Motor neuron (in vitro differentiated cells): ENCODE measurements around the gene KSR2. TPM values are rescaled to one million over a fixed set of nuclear protein-coding genes. Genes with fewer than 3 reads are reported as not detected.
"Not testable (repeated sequence)": the region's sequence is repeated elsewhere in the genome, so short reads cannot be mapped to it uniquely, and the experiment has no call there.

ENCODE experiments used
- ATAC-seq, 8 experiments: fragments of 200-7000 bp; cut with Tn5 transposase; replicated peaks in 6 of 8; 2 replicates each; pipeline ENCODE4 v1.8.0; 2021; ENCODE audit warnings: mild to moderate bottlenecking in 8 of 8, moderate library complexity in 8 of 8
- H3K27ac ChIP-seq, 2 donors: fragments of 250-450 bp; sonication (Bioruptor Pico); 2 replicates each; pipeline ENCODE4 v1.9.0; 2021; ENCODE audit warnings: antibody characterized with exemption in 2 of 2, mild to moderate bottlenecking in 2 of 2, moderate library complexity in 1 of 2
- H3K4me1 ChIP-seq, 2 donors: fragments of 250-450 bp; sonication (Bioruptor Pico); replicated peaks in 1 of 2; 2 replicates each; pipeline ENCODE4 v1.6.1; 2021; ENCODE audit warnings: antibody characterized with exemption in 2 of 2, mild to moderate bottlenecking in 2 of 2, moderate library complexity in 1 of 2
- H3K4me3 ChIP-seq, 5 donors: fragments of 250-450 bp; sonication (Bioruptor Pico); 2 replicates each; pipeline ENCODE4 v1.9.0; 2021; ENCODE audit warnings: antibody characterized with exemption in 5 of 5, mild to moderate bottlenecking in 5 of 5, moderate library complexity in 4 of 5
- WGBS, 10 experiments: fragments of 450-650 bp; shearing (Covaris generic); methylation state at CpG; one replicate each; pipeline ENCODE4 v1.0.0; 2022; 5-methylcytosine and 5-hydroxymethylcytosine counted together
- in situ Hi-C, 9 experiments: fragments of 400-800 bp; cut with MboI; loops; one replicate each; pipeline ENCODE4 v1.15.0; 2021; ENCODE audit warnings: low sequenced_read_pairs in 9 of 9, low pct_unique_long_range_greater_than_20kb in 2 of 9; ENCODE audit not compliant: unreplicated experiment in 9 of 9
- total RNA-seq, 8 experiments: library from RNA; unstranded; fragments of 300-600 nt; gene quantifications; 2 replicates each; pipeline versions ENCODE4 v1.2.3 to v1.2.4, GENCODE V29; 2022

KSR2 gene
- total RNA-seq, 8 experiments from 2014 or later = 0.09 to 2.3 (median 1.0) TPM

- ATAC-seq = no peak
- no peak overlapping the region for H3K4me3 ChIP-seq
- H3K27ac ChIP-seq = no peak overlapping the region
- 2 to 83% (median 36%) methylated on average over 2 to 6 of the region's 7 CpGs; no CpG with 5 or more reads in 1 of the 10 experiments for WGBS, 10 experiments
- in situ Hi-C loops = no loop called here
- no peaks in the 10 kb centered on the region for H3K4me1 ChIP-seq
Observed at GRCh38 chr12:117789195-117789912, 179.4 kb downstream of the KSR2 start.

DNA sequence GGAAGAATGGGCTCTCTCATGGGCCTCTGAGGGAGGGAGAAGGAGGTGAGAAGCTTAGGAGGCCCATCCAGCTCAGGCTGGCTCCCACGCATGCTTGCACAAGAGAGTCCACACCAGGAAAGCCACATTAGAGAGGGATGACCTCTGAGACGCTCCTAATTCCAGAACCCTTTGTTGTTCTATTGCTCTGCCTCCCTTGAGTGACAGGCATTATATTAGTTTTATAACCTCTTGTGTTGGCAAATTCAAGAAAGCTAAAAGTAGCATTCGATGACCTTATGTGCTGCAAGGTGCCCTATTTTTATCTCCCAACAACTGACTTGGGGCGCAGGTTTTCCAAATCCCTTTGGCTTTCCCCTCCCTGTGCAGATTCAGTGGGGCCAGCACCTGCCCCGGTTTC is 190.1 kb downstream of the KSR2 start:
- Histone ChIP-seq H3K27ac (no peak overlapping the region), H3K4me3 (no peak overlapping the region), H3K4me1 (no peaks in the 10 kb centered on the region)
- 9 to 100% (median 72%) methylated on average over 2 to 4 of the region's 5 CpGs; no CpG with 5 or more reads in 2 of the 10 experiments for WGBS, 10 experiments
- in situ Hi-C loops = no loop called here
- no peak for ATAC-seq

DNA sequence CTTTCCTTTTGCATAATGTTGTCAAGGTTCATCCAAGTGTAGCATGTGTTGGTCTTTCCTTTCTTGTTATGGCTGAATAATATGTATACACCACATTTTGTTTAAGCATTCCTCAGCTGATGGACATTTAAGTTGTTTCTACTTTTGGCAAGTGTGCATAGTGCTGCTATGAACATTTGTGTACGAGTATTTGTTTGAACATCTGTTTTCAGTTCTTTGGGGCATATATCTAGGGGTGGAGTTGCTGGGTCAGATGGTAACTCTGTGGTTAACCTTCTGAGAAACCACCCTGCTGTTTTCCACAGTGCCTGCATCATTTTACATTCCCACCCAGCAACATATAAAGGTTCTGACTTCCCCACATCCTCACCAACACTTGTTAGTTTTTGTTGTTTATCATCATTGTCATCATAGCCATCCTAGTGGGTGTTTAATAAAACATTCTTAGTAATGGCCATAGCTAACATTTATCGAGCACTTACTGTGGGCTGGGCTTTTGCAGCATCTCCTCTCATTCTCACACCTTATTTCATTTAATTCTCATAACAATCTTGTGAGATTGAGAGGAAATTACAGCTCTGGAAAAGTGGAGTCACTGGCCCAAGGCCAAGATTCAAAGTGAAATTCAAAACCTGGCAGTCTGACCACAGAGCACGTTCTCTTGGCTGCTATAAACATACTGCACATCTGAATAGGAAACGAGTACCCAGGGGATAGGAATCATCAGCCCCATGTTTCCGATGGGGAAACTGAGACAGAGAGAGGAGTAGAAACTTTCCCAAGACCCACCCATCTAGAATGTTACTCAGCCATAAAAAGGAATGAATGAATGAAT is 193.6 kb downstream of the KSR2 start:
- Histone ChIP-seq H3K27ac (no peak overlapping the region), H3K4me3 (no peak overlapping the region), H3K4me1 (no peaks in the 10 kb centered on the region)
- WGBS, 10 experiments = 3 to 83% (median 45%) methylated on average over 1 to 5 of the region's 5 CpGs
- ATAC-seq = peak in 3 of 8 experiments; percentile 88 to 97 (median 92)
- in situ Hi-C loops = no loop called here

- no peak for ATAC-seq
- Histone ChIP-seq H3K27ac (no peak overlapping the region), H3K4me3 (no peak overlapping the region), H3K4me1 (no peaks in the 10 kb centered on the region)
- in situ Hi-C loops = no loop called here
- 0 to 100% (median 47%) methylated on average over 1 to 2 of the region's 3 CpGs; no CpG with 5 or more reads in 2 of the 10 experiments for WGBS, 10 experiments
Observed at GRCh38 chr12:117768860-117769259, 199.9 kb downstream of the KSR2 start.

DNA sequence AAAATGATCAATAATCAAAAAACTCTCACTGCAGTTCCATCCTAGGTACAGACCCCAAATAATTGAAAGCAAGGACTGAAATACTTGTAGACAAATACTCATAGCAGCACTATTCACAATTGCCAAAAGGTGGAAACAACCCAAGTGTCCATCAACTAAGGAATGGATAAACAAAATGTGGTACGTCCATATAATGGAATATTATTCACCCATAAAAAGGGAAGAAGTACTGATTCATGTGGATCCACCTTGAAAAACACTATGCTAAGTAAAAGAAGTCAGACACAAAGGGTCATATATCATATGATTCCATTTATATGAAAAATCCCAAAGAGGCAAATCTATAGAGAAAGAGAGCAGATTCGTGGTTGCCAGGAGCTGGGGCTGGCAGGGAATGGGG is 202.8 kb downstream of the KSR2 start:
- H3K4me3 ChIP-seq = no peak overlapping the region
- 24 to 100% (median 82%) methylated on average over 1 to 2 of the region's 2 CpGs; no CpG with 5 or more reads in 1 of the 10 experiments for WGBS, 10 experiments
- no peaks in the 10 kb centered on the region for H3K4me1 ChIP-seq
- no peak for ATAC-seq
- no peak overlapping the region for H3K27ac ChIP-seq
- in situ Hi-C loops = no loop called here

DNA sequence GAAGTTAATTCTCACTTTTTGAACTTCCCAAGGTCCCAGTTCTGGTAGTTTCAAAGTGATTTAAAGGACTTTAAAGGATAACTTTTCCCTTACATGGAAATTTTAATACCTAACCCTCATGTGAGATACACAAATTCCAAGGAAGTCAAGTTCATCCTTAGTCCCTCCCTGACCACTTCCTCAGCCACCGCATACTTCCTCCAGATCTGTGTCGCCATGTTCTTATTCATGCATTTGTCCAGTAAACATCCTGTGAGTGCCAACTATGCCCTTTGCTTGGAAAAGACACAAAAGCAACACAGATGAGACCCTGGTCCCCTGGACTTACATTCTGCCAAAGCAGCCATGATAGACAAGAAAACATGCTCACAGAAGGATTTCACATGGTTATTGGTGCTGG is 206.6 kb downstream of the KSR2 start:
- in situ Hi-C loops = no loop called here
- Histone ChIP-seq H3K27ac (no peak overlapping the region), H3K4me1 (no peaks in the 10 kb centered on the region), H3K4me3 (no peak overlapping the region)
- no peak for ATAC-seq
- WGBS, 10 experiments = 50 to 100% (median 94%) methylated on average over 2 of the region's 2 CpGs; no CpG with 5 or more reads in 4 of the 10 experiments

DNA sequence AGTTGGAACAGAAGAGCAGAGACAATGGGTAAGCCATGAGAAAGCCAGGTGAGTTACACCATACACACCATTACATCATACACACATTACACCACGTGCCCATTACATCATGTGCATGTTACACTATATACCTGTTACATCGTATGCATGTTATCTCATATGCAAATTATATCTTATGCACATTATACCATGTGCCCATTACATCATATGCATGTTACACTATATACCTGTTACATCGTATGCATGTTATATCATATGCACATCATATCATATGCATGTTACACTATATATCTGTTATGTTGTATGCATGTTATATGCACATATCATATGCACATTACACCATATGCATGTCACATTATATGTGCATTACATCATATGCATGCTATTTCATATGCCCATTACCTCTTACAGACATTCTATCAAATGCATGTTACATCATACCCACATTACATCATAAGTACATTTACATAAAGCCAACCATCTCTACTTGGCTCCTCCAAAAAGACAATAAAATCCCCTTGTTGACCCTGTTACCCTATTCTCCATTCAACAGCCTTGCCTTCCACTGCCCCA is 207.2 kb downstream of the KSR2 start:
- WGBS, 10 experiments = 30 to 81% (median 78%) methylated on average over 1 to 3 of the region's 3 CpGs; no CpG with 5 or more reads in 5 of the 10 experiments
- Histone ChIP-seq H3K4me3 (no peak overlapping the region), H3K4me1 (no peaks in the 10 kb centered on the region), H3K27ac (no peak overlapping the region)
- in situ Hi-C loops = no loop called here
- no peak for ATAC-seq

DNA sequence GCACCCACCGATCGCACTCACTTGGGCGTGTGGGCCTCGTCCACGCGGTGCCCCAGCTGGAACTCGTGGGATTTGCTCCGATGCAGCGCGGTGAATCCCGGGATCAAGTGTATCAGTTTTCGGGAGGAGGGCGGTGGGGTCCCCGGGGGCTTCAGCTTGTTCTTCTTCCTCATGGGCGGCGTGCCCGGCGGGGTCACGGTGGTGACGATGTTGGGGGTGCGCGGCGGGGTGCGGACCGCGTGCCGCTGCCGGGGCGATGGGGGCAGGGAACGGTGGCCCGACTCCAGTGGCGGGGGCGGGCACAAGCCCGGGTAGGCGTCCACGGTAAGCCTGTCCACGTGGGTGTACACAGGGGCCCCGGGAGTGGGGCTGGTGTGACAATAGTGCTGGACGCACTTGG is 207.8 kb downstream of the KSR2 start:
- WGBS, 10 experiments = 91 to 93% methylated on average over 3 to 7 of the region's 39 CpGs; no CpG with 5 or more reads in 8 of the 10 experiments

DNA sequence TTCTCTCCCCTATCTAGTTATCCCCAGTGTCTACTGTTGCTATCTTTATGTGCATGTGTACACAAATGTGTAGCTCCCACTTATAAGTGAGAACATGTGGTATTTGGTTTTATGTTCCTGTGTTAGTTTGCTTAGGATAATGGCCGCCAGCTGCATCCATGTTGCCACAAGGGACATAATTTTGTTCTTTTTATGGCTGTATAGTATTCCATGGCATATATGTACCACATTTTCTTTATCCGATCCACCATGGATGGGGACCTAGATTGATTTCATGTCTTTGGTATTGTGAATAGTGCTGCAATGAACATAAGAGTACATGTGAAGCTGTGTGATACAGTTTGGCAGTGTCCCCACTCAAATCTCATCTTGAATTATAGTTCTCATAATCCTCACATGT is 218.1 kb downstream of the KSR2 start:
- Histone ChIP-seq H3K27ac (no peak overlapping the region), H3K4me1 (no peaks in the 10 kb centered on the region), H3K4me3 (no peak overlapping the region)
- WGBS, 10 experiments = 61 to 100% (median 100%) methylated on average over 1 to 2 of the region's 2 CpGs
- in situ Hi-C loops = no loop called here
- no peak for ATAC-seq

More for the DNA sequence above, 207.8 kb downstream of the KSR2 start:
- Histone ChIP-seq H3K4me3 (no peak overlapping the region), H3K4me1 (no peaks in the 10 kb centered on the region), H3K27ac (no peak overlapping the region)
- in situ Hi-C loops = no loop called here
- no peak for ATAC-seq

- WGBS, 10 experiments = 0 to 93% (median 76%) methylated on average over 1 to 3 of the region's 3 CpGs; no CpG with 5 or more reads in 2 of the 10 experiments
- in situ Hi-C loops = no loop called here
Observed at GRCh38 chr12:117749431-117749830, 219.4 kb downstream of the KSR2 start.

DNA sequence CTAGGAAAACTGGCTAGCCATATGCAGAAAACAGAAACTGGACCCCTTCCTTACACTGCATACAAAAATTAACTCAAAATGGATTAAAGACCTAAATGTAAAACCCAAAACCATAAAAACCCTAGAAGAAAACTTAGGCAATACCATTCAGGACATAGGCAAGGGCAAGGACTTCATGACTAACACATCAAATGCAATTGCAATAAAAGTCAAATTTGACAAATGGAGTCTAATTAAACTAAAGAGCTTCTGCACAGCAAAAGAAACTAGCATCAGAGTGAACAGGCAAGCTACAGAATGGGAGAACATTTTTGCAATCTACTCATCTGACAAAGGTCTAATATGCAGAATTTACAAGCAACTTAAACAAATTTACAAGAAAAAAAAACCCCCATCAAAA is 222.4 kb downstream of the KSR2 start:
- H3K4me3 ChIP-seq, ATAC-seq, H3K27ac ChIP-seq, H3K4me1 ChIP-seq, in situ Hi-C loops: not testable (repeated sequence)

More at GRCh38 chr12:117749431-117749830, 219.4 kb downstream of the KSR2 start:
- Histone ChIP-seq H3K27ac (no peak overlapping the region), H3K4me3 (no peak overlapping the region), H3K4me1 (no peaks in the 10 kb centered on the region)
- ATAC-seq = no peak

DNA sequence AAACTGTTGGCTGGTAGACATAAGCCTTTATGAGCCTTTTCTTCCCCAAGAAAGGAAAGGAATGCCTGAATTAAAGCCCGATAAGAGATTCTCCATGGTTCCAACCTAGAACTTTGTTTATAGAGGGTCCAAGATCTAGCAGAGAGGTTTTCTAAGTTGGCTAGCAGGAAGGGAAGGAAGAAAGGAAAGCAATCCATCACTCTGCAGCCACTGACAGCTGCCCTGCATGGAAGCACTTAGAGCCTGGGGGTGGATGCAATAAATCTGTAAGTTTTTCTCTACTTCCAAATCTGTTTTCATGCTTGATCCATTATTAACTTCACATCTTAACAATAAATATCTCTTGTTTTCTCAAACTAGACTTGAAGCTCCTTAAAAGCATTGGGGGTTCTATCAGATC is 224.4 kb downstream of the KSR2 start:
- Histone ChIP-seq H3K27ac (no peak overlapping the region), H3K4me1 (no peaks in the 10 kb centered on the region), H3K4me3 (no peak overlapping the region)
- in situ Hi-C loops = no loop called here
- WGBS, 10 experiments = 27 to 63% (median 39%) methylated on average over 1 of the region's 1 CpG; no CpG with 5 or more reads in 6 of the 10 experiments
- ATAC-seq = no peak

DNA sequence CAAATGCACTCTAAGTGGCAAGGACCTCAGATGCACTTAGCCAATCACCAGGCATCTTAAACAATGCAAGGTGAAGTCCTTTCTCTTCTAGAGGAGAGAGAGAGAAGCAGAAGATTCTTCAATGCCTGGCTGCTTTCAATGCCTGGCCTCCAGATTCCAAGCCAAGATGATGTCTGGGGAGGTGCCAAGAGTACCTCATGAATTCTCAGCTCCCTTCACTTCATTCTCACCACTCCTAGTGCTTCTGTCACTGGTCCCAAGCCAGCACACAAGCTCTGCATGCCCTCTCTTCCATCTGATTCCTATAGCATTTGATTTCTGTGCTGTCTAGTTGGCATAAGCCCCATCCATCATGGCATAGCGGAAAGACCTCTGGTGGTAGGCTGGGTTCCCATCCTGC is 225.0 kb downstream of the KSR2 start:
- no peak for ATAC-seq
- no peak overlapping the region for H3K27ac ChIP-seq
- 0 to 100% (median 100%) methylated on average over 1 of the region's 1 CpG; no CpG with 5 or more reads in 5 of the 10 experiments for WGBS, 10 experiments
- H3K4me1 ChIP-seq = no peaks in the 10 kb centered on the region
- in situ Hi-C loops = no loop called here
- H3K4me3 ChIP-seq = no peak overlapping the region
